K562 (cell line): ENCODE data around the gene CDC20.
A peak's percentile ranks its signal among the peaks of the same experiment; 100 is the strongest.

Experiments used
- HIVEP1 ChIP-seq: fragments of 250-450 bp; sonication (Bioruptor Pico); IDR thresholded peaks from 2 replicates; pipeline ENCODE4 v1.4.0; 2020; ENCODE audit warnings: mild to moderate bottlenecking
- JUN ChIP-seq, 2 experiments: sonication (generic) in 1 of 2; formaldehyde crosslinking in 1 of 2; IDR thresholded peaks; 2 replicates each; pipeline versions ENCODE4 v1.6.1 to v1.8.0; 2012 to 2022; ENCODE audit warnings: borderline replicate concordance in 2 of 2, mild to moderate bottlenecking in 2 of 2, improper control_type of control experiment in 1 of 2, low read depth in 1 of 2, low read length in 1 of 2, missing genetic modification reagents in 1 of 2
- TEAD4 ChIP-seq, 2 experiments: sonication (generic) in 1 of 2; formaldehyde crosslinking in 1 of 2; IDR thresholded peaks; 2 replicates each; pipeline versions ENCODE4 v1.6.1 to v1.8.0; 2012 to 2022; ENCODE audit warnings: borderline replicate concordance in 1 of 2, inconsistent platforms in 1 of 2, low read length in 1 of 2, mild to moderate bottlenecking in 1 of 2, missing genetic modification reagents in 1 of 2
- ZNF274 ChIP-seq: IDR thresholded peaks from 2 replicates; pipeline ENCODE4 v1.6.1; 2011; ENCODE audit warnings: low read depth, mild to moderate bottlenecking, low read length, moderate library complexity, borderline replicate concordance
- TF ChIP-seq, protein P1 (sequence below), 3 experiments: IDR thresholded peaks in 2 of 3; conservative IDR thresholded peaks in 1 of 3; 2 replicates each; pipeline ENCODE4 v1.5.1; 2011 to 2012; ENCODE audit warnings: low read length in 3 of 3, mild to moderate bottlenecking in 3 of 3, control low read depth in 2 of 3, improper control_type of control experiment in 1 of 3, inconsistent platforms in 1 of 3, low read depth in 1 of 3, mixed read lengths in 1 of 3, moderate library complexity in 1 of 3; ENCODE audit not compliant: insufficient read depth in 2 of 3
- TF ChIP-seq, protein P2 (sequence below): fragments of 250-450 bp; sonication (Bioruptor Pico); IDR thresholded peaks from 2 replicates; pipeline ENCODE4 v1.5.0; 2020; ENCODE audit warnings: mild to moderate bottlenecking, borderline replicate concordance

DNA sequence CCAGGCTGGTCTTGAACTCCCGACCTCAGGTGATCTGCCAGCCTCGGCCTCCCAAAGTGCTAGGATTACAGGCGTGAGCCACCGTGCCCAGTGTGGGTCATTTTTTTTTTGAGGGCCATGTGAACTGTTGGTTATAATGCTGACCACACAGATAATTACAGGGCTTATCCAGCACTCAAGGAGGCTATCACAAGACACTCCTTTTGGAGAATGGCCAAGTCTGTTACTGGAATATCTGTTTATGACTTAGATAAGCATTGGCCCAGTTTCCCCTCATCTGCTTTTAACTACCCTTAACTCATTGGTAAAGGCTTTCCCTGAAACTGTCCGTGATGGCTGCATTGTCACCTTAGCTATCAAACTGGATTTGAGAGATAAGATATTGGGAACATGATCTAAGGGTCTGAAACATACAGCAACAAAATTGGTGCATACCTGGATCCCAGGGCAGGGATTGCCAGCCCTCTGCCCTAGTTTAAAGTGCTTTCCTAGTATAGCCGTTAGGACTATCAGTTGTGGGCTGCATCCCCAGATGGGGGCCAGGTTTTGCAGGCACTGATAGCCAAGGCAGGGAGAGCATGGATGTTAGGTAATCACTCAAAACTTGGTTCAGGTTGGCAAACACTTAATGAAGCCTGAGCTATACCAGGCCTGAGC, 46.6 kb downstream of the CDC20 start:
- TF ChIP-seq JUN (IDR thresholded peaks at IDR 0.05; ENCODE audit: borderline replicate concordance, low read depth, low read length): no peak; the same call in 1 of the 2 replicates
- no peak for TF ChIP-seq JUN (CRISPR knock-in tag; IDR thresholded peaks at IDR 0.05; ENCODE audit: borderline replicate concordance)
- peak; percentile 91 for TF ChIP-seq TEAD4 (IDR thresholded peaks at IDR 0.05; ENCODE audit: low read length)
- no peak for TF ChIP-seq TEAD4 (CRISPR knock-in tag; IDR thresholded peaks at IDR 0.05; ENCODE audit: borderline replicate concordance)
- no peak for TF ChIP-seq HIVEP1 (CRISPR knock-in tag)
- no peak for TF ChIP-seq ZNF274
- TF ChIP-seq, protein P1, sequence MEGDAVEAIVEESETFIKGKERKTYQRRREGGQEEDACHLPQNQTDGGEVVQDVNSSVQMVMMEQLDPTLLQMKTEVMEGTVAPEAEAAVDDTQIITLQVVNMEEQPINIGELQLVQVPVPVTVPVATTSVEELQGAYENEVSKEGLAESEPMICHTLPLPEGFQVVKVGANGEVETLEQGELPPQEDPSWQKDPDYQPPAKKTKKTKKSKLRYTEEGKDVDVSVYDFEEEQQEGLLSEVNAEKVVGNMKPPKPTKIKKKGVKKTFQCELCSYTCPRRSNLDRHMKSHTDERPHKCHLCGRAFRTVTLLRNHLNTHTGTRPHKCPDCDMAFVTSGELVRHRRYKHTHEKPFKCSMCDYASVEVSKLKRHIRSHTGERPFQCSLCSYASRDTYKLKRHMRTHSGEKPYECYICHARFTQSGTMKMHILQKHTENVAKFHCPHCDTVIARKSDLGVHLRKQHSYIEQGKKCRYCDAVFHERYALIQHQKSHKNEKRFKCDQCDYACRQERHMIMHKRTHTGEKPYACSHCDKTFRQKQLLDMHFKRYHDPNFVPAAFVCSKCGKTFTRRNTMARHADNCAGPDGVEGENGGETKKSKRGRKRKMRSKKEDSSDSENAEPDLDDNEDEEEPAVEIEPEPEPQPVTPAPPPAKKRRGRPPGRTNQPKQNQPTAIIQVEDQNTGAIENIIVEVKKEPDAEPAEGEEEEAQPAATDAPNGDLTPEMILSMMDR (IDR thresholded peaks at IDR 0.05 in 2 of 3, conservative IDR thresholded peaks at IDR 0.05 in 1 of 3; ENCODE audit: insufficient read depth in 2 of 3, low read depth in 1 of 3, low read length in 3 of 3): no peak
- TF ChIP-seq, protein P2, sequence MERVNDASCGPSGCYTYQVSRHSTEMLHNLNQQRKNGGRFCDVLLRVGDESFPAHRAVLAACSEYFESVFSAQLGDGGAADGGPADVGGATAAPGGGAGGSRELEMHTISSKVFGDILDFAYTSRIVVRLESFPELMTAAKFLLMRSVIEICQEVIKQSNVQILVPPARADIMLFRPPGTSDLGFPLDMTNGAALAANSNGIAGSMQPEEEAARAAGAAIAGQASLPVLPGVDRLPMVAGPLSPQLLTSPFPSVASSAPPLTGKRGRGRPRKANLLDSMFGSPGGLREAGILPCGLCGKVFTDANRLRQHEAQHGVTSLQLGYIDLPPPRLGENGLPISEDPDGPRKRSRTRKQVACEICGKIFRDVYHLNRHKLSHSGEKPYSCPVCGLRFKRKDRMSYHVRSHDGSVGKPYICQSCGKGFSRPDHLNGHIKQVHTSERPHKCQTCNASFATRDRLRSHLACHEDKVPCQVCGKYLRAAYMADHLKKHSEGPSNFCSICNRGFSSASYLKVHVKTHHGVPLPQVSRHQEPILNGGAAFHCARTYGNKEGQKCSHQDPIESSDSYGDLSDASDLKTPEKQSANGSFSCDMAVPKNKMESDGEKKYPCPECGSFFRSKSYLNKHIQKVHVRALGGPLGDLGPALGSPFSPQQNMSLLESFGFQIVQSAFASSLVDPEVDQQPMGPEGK (CRISPR knock-in tag): no peak
